Pancreas (tissue), 10 donors: ENCODE data around the gene SLC19A1. TPM values are rescaled to one million over a fixed set of nuclear protein-coding genes. Genes with fewer than 3 reads are reported as not detected.

Experiments
- ATAC-seq, 4 donors: fragments of 200-7000 bp; cut with Tn5 transposase; one replicate each; pipeline versions ENCODE4 v1.8.0 to v1.9.1; 2020; ENCODE audit warnings: mild to moderate bottlenecking in 4 of 4, moderate library complexity in 4 of 4
- DNase-seq, 6 donors: peaks; one replicate each; pipeline ENCODE4 v3.0.0-alpha.2; 2020
- FAIRE-seq: peaks from 2 replicates; lab custom pipeline; 2012; peaks lifted over from hg19 to GRCh38; lab: Jason Lieb, UNC
- H3K27ac ChIP-seq, 4 donors: fragments of 200-600 bp; sonication (generic); 1 replicate in 3 of 4; 2 replicates in 1 of 4; pipeline versions ENCODE4 v1.5.0 to v1.8.0; 2020
- H3K27me3 ChIP-seq, 4 donors: fragments of 200-600 bp; one replicate each; pipeline ENCODE4 v1.8.0; 2021
- H3K36me3 ChIP-seq, 3 donors: fragments of 200-600 bp; sonication (generic) in 1 of 3; one replicate each; pipeline versions ENCODE4 v1.5.0 to v1.8.0; 2020 to 2021
- H3K4me1 ChIP-seq, 3 donors: fragments of 200-600 bp; one replicate each; pipeline ENCODE4 v1.8.0; 2021
- H3K4me3 ChIP-seq, 4 donors: fragments of 200-600 bp; sonication (generic) in 2 of 4; one replicate each; pipeline versions ENCODE4 v1.5.0 to v1.8.0; 2020 to 2021
- H3K9me3 ChIP-seq, 4 donors: fragments of 200-600 bp; one replicate each; pipeline ENCODE4 v1.8.0; 2021
- CTCF ChIP-seq, 4 donors: fragments of 200-600 bp; sonication (generic) in 3 of 4; IDR thresholded peaks; one replicate each; pipeline versions ENCODE4 v1.5.0 to v1.8.0; 2021; ENCODE audit warnings: antibody characterized with exemption in 4 of 4
- WGBS, 2 donors: extraction: QIAGEN DNeasy Blood & Tissue Kit; methylation state at CpG; one replicate each; pipeline ENCODE4 v1.1.7; 2013; 5-methylcytosine and 5-hydroxymethylcytosine counted together
- intact Hi-C, 3 donors: fragments of 100-400 bp; cut with DNase I; formaldehyde crosslinking; loops; one replicate each; pipeline versions ENCODE4 v1.11.1 to v1.14.2; 2022
- polyA plus RNA-seq, 2 donors: library from polyadenylated mRNA; stranded (reverse); fragments of 200-250 nt; gene quantifications; one replicate each; pipeline ENCODE4 v1.2.3, GENCODE V29; 2013
- total RNA-seq, 6 donors: library from RNA; stranded (reverse); fragmentation: NEBNext Ultra II Directional in 4 of 6; extraction: Animal tissue kit (Norgen Biotek cat#: 25700) in 4 of 6; gene quantifications; one replicate each; pipeline versions ENCODE4 v1.2.1 to v1.2.4, GENCODE V29; 2021 to 2023
- donor health status: healthy with polysubstance abuse.
- donor health status: DM: no; HTN: no; CAD: no; lungs with moderate emphysema.
- donor health status: DM: no; HTN: no; CAD: no.
- donor health status: control.
- donor health status: control.
- donor health status: Bipolar disorder and iron deficiency.
- donor health status: DM: yes; HTN: yes; CAD: no.
- donor health status: DM: no; HTN: no; CAD: no.
- donor health status: DM: no; HTN: no; CAD: no.
- donor health status: DM: yes; HTN: yes; CAD: no.

The SLC19A1 gene
- total and polyA plus RNA-seq, 8 donors = 4.4 to 11.2 (median 5.4) TPM

DNA sequence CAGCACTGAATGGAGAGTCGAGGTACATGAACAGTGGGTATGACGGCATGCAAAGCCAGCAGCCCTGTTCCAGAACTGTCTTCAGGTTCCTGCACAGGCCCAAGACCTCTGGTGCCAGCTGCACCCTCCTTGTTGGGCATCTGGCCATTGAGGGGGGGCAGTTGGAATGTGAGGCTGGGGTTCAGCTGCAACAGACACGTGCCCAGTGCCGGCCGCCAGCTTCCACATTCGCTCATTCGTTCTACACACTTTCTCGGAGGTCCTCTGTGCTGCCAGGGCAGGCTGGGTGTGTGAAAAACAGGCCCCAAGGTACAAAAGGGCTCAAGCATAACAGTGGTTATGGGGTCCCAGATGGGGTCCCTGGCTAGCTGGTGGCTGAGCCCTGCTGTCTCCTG is 37.9 kb upstream of the SLC19A1 start:
- Histone ChIP-seq H3K27ac (no peak overlapping the region), H3K4me1 (no peaks in the 10 kb centered on the region), H3K36me3 (no peaks in the 10 kb centered on the region), H3K27me3 (no peaks in the 10 kb centered on the region), H3K4me3 (no peak overlapping the region), H3K9me3 (no peaks in the 10 kb centered on the region)
- no peak for TF ChIP-seq CTCF (IDR thresholded peaks at IDR 0.05)
- DNase-seq (no peak), ATAC-seq (no peak), FAIRE-seq (no peak)
- intact Hi-C loops = no loop called here
- 72 to 80% methylated on average over 8 of the region's 8 CpGs for WGBS, 2 donors

DNA sequence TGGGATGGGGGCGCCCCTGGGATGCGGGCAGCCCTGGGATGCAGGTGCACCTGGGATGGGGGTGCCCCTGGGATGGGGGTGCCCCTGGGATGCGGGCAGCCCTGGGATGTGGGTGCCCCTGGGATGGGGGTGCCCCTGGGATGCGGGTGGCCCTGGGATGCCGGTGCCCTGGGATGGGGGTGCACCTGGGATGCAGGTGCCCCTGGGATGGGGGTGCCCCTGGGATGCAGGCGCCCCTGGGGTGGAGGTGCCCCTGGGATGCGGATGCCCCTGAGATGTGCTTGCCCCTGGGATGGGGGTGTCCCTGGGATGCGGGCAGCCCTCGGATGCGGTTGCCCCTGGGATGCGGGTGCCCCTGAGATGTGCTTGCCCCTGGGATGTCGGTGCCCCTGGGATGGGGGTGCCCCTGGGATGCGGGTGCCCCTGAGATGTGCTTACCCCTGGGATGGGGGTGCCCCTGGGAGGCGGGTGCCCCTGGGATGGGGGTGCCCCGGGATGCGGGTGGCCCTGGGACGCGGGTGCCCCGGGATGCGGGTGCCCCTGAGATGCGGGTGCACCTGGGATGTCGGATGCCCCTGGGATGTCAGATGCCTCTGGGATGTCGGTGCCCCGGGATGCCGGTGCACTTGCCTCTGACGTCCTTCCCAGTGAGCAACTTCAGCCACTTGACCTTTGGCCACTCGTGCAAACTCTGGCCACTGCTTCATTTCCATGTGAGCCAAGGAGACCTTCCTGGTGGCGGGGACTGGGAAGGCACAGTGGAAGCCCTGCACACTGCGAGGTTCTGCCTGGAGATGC is 37.3 kb upstream of the SLC19A1 start:
- TF ChIP-seq CTCF (IDR thresholded peaks at IDR 0.05) = no peak
- no peak for FAIRE-seq
- 70 to 83% methylated on average over 29 of the region's 29 CpGs for WGBS, 2 donors
- Histone ChIP-seq H3K9me3 (no peaks in the 10 kb centered on the region), H3K27me3 (no peaks in the 10 kb centered on the region), H3K36me3 (no peaks in the 10 kb centered on the region), H3K27ac (no peak overlapping the region), H3K4me3 (no peak overlapping the region), H3K4me1 (no peaks in the 10 kb centered on the region)
- peak in 1 of 6 donors; percentile 51 for DNase-seq
- intact Hi-C loops = no loop called here
- no peak for ATAC-seq

- WGBS, 2 donors = 79 to 93% methylated on average over 17 to 21 of the region's 21 CpGs
- Histone ChIP-seq H3K27me3 (no peaks in the 10 kb centered on the region), H3K27ac (no peak overlapping the region), H3K4me3 (no peak overlapping the region), H3K36me3 (no peaks in the 10 kb centered on the region), H3K4me1 (no peaks in the 10 kb centered on the region), H3K9me3 (no peaks in the 10 kb centered on the region)
- no peak for ATAC-seq
- intact Hi-C loops = no loop called here
- TF ChIP-seq CTCF (IDR thresholded peaks at IDR 0.05) = no peak
- FAIRE-seq = no peak
- peak in 1 of 6 donors; percentile 48 for DNase-seq
Observed at GRCh38 chr21:45578811-45579381, 36.7 kb upstream of the SLC19A1 start.

DNA sequence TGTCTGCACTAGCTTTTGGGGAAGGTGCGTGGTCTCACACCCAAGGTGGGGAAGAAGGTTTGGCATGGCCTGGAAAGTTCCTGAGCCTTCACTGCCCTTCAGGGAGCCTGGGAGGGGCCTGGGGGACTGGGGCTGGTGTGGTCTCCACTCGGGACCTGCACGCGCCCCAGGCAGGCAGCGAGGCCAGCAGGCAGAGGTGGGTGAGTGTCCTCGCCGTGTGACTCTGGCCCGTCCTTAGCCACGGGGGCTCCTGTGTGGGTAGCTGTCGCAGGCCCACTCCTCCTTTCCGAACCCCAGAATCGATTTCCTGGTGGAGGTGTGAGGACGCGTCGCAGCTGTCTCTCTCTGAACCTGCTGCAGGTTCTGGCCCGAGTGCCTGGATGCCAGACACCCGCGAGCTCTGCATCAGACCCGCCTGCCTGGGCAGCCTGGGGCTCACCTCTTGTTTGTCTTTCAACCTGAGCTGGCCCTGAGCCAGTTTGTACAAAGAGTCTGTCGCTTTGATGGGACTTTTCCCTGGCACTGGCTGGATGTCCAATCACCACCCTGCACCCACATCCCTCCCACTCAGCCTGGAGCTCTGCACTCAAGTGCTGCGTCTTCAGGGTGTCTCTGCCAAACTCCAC is 36.0 kb upstream of the SLC19A1 start:
- ATAC-seq = peak in 1 of 4 donors; percentile 48
- intact Hi-C loops = no loop called here
- Histone ChIP-seq H3K27ac (no peak overlapping the region), H3K4me1 (no peaks in the 10 kb centered on the region), H3K27me3 (no peaks in the 10 kb centered on the region), H3K4me3 (no peak overlapping the region), H3K9me3 (no peaks in the 10 kb centered on the region), H3K36me3 (no peaks in the 10 kb centered on the region)
- 46 to 53% methylated on average over 21 of the region's 21 CpGs for WGBS, 2 donors
- no peak for FAIRE-seq
- TF ChIP-seq CTCF (IDR thresholded peaks at IDR 0.05) = no peak
- peak in 2 of 6 donors; percentile 48 to 52 for DNase-seq
